Upper lobe of right lung (tissue), 1 donor: Measurements from ENCODE around the gene BMPR1B. TPM values are rescaled to one million over a fixed set of nuclear protein-coding genes. Genes with fewer than 3 reads are reported as not detected.
A peak's percentile ranks its signal among the peaks of the same experiment; 100 is the strongest.

Experiments
- ATAC-seq: fragments of 200-7000 bp; cut with Tn5 transposase; one replicate; pipeline ENCODE4 v1.9.1; 2020; ENCODE audit warnings: mild to moderate bottlenecking, moderate library complexity
- DNase-seq: peaks from one replicate; pipeline ENCODE4 v3.0.0-alpha.2; 2020
- H3K27ac ChIP-seq: fragments of 200-600 bp; one replicate; pipeline ENCODE4 v1.8.0; 2022
- H3K27me3 ChIP-seq: fragments of 200-600 bp; one replicate; pipeline ENCODE4 v1.8.0; 2022; ENCODE audit warnings: mild to moderate bottlenecking
- H3K36me3 ChIP-seq: fragments of 200-600 bp; one replicate; pipeline ENCODE4 v1.8.0; 2022
- H3K4me1 ChIP-seq: fragments of 200-600 bp; one replicate; pipeline ENCODE4 v1.8.0; 2022
- H3K4me3 ChIP-seq: fragments of 200-600 bp; one replicate; pipeline ENCODE4 v1.8.0; 2022; ENCODE audit warnings: mild to moderate bottlenecking
- H3K9me3 ChIP-seq: fragments of 200-600 bp; one replicate; pipeline ENCODE4 v1.8.0; 2022
- CTCF ChIP-seq: fragments of 200-600 bp; IDR thresholded peaks from one replicate; pipeline ENCODE4 v1.8.0; 2022; ENCODE audit warnings: antibody characterized with exemption
- intact Hi-C: fragments of 100-400 bp; cut with DNase I; formaldehyde crosslinking; loops from one replicate; pipeline ENCODE4 v1.11.0; 2022
- total RNA-seq: library from RNA; stranded (reverse); fragmentation: NEBNext Ultra II Directional; extraction: Animal tissue kit (Norgen Biotek cat#: 25700); gene quantifications from one replicate; pipeline ENCODE4 v1.2.1, GENCODE V29; 2021
- donor health status: DM: no; HTN: yes; CAD: no; lungs with severe emphysema.

The BMPR1B gene
- total RNA-seq, 1 donor from 2014 or later: 3.0 TPM

GRCh38 chr4:94995684-94996394 lies 238.1 kb downstream of the BMPR1B start:
- ATAC-seq: peak; percentile 62
- no peak for TF ChIP-seq CTCF
- Histone ChIP-seq H3K4me3 (no peak overlapping the region), H3K27ac (no peak overlapping the region), H3K27me3 (no peaks in the 10 kb centered on the region), H3K9me3 (no peaks in the 10 kb centered on the region), H3K4me1 (peaks cover 6% of the 10 kb centered on the region), H3K36me3 (no peaks in the 10 kb centered on the region)
- no peak for DNase-seq
- intact Hi-C loops: no loop called here

GRCh38 chr4:95000076-95000648 lies 242.4 kb downstream of the BMPR1B start:
- ATAC-seq: no peak
- Histone ChIP-seq H3K4me1 (peaks cover 6% of the 10 kb centered on the region), H3K9me3 (no peaks in the 10 kb centered on the region), H3K27me3 (no peaks in the 10 kb centered on the region), H3K4me3 (no peak overlapping the region), H3K27ac (no peak overlapping the region), H3K36me3 (no peaks in the 10 kb centered on the region)
- intact Hi-C loops: no loop called here
- DNase-seq: no peak
- no peak for TF ChIP-seq CTCF

GRCh38 chr4:95004912-95005311 lies 247.2 kb downstream of the BMPR1B start:
- ATAC-seq (no peak), DNase-seq (no peak)
- no peaks in the 10 kb centered on the region for H3K9me3 ChIP-seq
- no peak overlapping the region for H3K27ac ChIP-seq
- no peaks in the 10 kb centered on the region for H3K27me3 ChIP-seq
- no peaks in the 10 kb centered on the region for H3K36me3 ChIP-seq
- no peak for TF ChIP-seq CTCF
- no peak overlapping the region for H3K4me3 ChIP-seq
- intact Hi-C loops: no loop called here
- no peaks in the 10 kb centered on the region for H3K4me1 ChIP-seq

GRCh38 chr4:95007998-95008397 lies 250.2 kb downstream of the BMPR1B start:
- Histone ChIP-seq H3K9me3 (no peaks in the 10 kb centered on the region), H3K4me3 (no peak overlapping the region), H3K4me1 (no peaks in the 10 kb centered on the region), H3K27ac (no peak overlapping the region), H3K27me3 (no peaks in the 10 kb centered on the region), H3K36me3 (no peaks in the 10 kb centered on the region)
- TF ChIP-seq CTCF: no peak
- intact Hi-C loops: no loop called here
- DNase-seq (no peak), ATAC-seq (no peak)

- H3K27ac ChIP-seq: no peak overlapping the region
- no peak for DNase-seq
- no peak overlapping the region for H3K4me3 ChIP-seq
- intact Hi-C loops: no loop called here
- no peaks in the 10 kb centered on the region for H3K4me1 ChIP-seq
- H3K36me3 ChIP-seq: no peaks in the 10 kb centered on the region
- no peak for ATAC-seq
- no peaks in the 10 kb centered on the region for H3K27me3 ChIP-seq
- no peak for TF ChIP-seq CTCF
- no peaks in the 10 kb centered on the region for H3K9me3 ChIP-seq
Measured at GRCh38 chr4:95013236-95013635, 255.5 kb downstream of the BMPR1B start.
